Liver (tissue), 9 donors: ENCODE results near the gene TCF21. TPM values are rescaled to one million over a fixed set of nuclear protein-coding genes. Genes with fewer than 3 reads are reported as not detected.

ENCODE experiments used
- DNase-seq: peaks from one replicate; pipeline ENCODE4 v3.0.0-alpha.2; 2017; ENCODE audit warnings: low spot score
- H3K27ac ChIP-seq, 2 donors: one replicate each; pipeline ENCODE4 v1.7.0; 2013; ENCODE audit warnings: inconsistent platforms in 2 of 2, low read length in 2 of 2, control low read depth in 1 of 2, low read depth in 1 of 2, mild to moderate bottlenecking in 1 of 2
- H3K27me3 ChIP-seq, 4 donors: one replicate each; pipeline versions ENCODE4 v1.6.1 to v1.7.0; 2013; ENCODE audit warnings: low read length in 3 of 4, inconsistent platforms in 1 of 4, mild to moderate bottlenecking in 1 of 4, moderate library complexity in 1 of 4; ENCODE audit not compliant: control insufficient read depth in 4 of 4, insufficient read depth in 4 of 4
- H3K36me3 ChIP-seq, 4 donors: one replicate each; pipeline versions ENCODE4 v1.6.1 to v1.7.0; 2013; ENCODE audit warnings: low read length in 3 of 4, mild to moderate bottlenecking in 3 of 4, low read depth in 1 of 4, moderate library complexity in 1 of 4; ENCODE audit not compliant: control insufficient read depth in 4 of 4, insufficient read depth in 3 of 4
- H3K4me1 ChIP-seq, 4 donors: one replicate each; pipeline versions ENCODE4 v1.6.1 to v1.7.0; 2013; ENCODE audit warnings: low read length in 3 of 4, mild to moderate bottlenecking in 3 of 4, moderate library complexity in 1 of 4; ENCODE audit not compliant: control insufficient read depth in 4 of 4, insufficient read depth in 4 of 4
- H3K4me3 ChIP-seq, 3 donors: one replicate each; pipeline versions ENCODE4 v1.6.1 to v1.7.0; 2013; ENCODE audit warnings: low read length in 3 of 3, control low read depth in 1 of 3, low read depth in 1 of 3, mild to moderate bottlenecking in 1 of 3
- H3K9ac ChIP-seq, 2 donors: one replicate each; pipeline ENCODE4 v1.7.0; 2013; ENCODE audit warnings: low read length in 2 of 2, mild to moderate bottlenecking in 2 of 2, moderate library complexity in 2 of 2, control low read depth in 1 of 2, low read depth in 1 of 2
- H3K9me3 ChIP-seq, 4 donors: one replicate each; pipeline versions ENCODE4 v1.6.1 to v1.7.0; 2013; ENCODE audit warnings: low read length in 3 of 4; ENCODE audit not compliant: control insufficient read depth in 4 of 4
- EGR1 ChIP-seq, 2 donors: IDR thresholded peaks; 2 replicates each; pipeline ENCODE4 v1.6.1; 2016 to 2018; ENCODE audit warnings: antibody characterized with exemption in 2 of 2, low read depth in 2 of 2
- FOXA1 ChIP-seq: IDR thresholded peaks from 2 replicates; pipeline ENCODE4 v1.6.1; 2016; ENCODE audit warnings: antibody characterized with exemption
- FOXA2 ChIP-seq: IDR thresholded peaks from 2 replicates; pipeline ENCODE4 v1.6.1; 2016; ENCODE audit warnings: antibody characterized with exemption
- HNF4A ChIP-seq, 2 donors: conservative IDR thresholded peaks; 2 replicates each; pipeline ENCODE4 v1.6.1; 2016; ENCODE audit warnings: antibody characterized with exemption in 2 of 2, mild to moderate bottlenecking in 2 of 2
- HNF4G ChIP-seq: IDR thresholded peaks from 2 replicates; pipeline ENCODE4 v1.6.1; 2016; ENCODE audit warnings: antibody characterized with exemption
- JUND ChIP-seq, 2 donors: IDR thresholded peaks; 2 replicates each; pipeline ENCODE4 v1.6.1; 2016; ENCODE audit warnings: antibody characterized with exemption in 2 of 2
- NR2F2 ChIP-seq: IDR thresholded peaks from 2 replicates; pipeline ENCODE4 v1.6.1; 2016; ENCODE audit warnings: antibody characterized with exemption
- RAD21 ChIP-seq, 2 donors: IDR thresholded peaks; 2 replicates each; pipeline ENCODE4 v1.6.1; 2016; ENCODE audit warnings: antibody characterized with exemption in 2 of 2, mild to moderate bottlenecking in 2 of 2
- RXRA ChIP-seq, 2 donors: IDR thresholded peaks; 2 replicates each; pipeline ENCODE4 v1.6.1; 2017 to 2018; ENCODE audit warnings: antibody characterized with exemption in 2 of 2, mild to moderate bottlenecking in 1 of 2
- SP1 ChIP-seq: IDR thresholded peaks from 2 replicates; pipeline ENCODE4 v1.6.1; 2018; ENCODE audit warnings: antibody characterized with exemption, mild to moderate bottlenecking
- TAF1 ChIP-seq: conservative IDR thresholded peaks from 2 replicates; pipeline ENCODE4 v1.6.1; 2016; ENCODE audit warnings: antibody characterized with exemption, mild to moderate bottlenecking
- YY1 ChIP-seq: IDR thresholded peaks from 2 replicates; pipeline ENCODE4 v1.6.1; 2016; ENCODE audit warnings: antibody characterized with exemption, mild to moderate bottlenecking
- WGBS: extraction: QIAGEN DNeasy Blood & Tissue Kit; methylation state at CpG from one replicate; pipeline ENCODE4 v1.1.7; 2013; 5-methylcytosine and 5-hydroxymethylcytosine counted together
- polyA plus RNA-seq, 2 donors: library from polyadenylated mRNA; stranded (reverse) in 1 of 2; unstranded in 1 of 2; fragments of 200-250 nt in 1 of 2; fragments of >200 nt in 1 of 2; fragmentation: Nextera tagmentation in 1 of 2; extraction: Ambion mirVana in 1 of 2; gene quantifications; one replicate each; pipeline versions ENCODE4 v1.2.1 to v1.2.3, GENCODE V29; 2013 to 2015
- total RNA-seq, 2 donors: library from RNA; depleted of rRNA; stranded (reverse); fragments of >200 nt; gene quantifications; one replicate each; pipeline ENCODE4 v1.2.3, GENCODE V29; 2014
- TF ChIP-seq, protein P1 (sequence below): IDR thresholded peaks from 2 replicates; pipeline ENCODE4 v1.6.1; 2016; ENCODE audit warnings: antibody characterized with exemption
- TF ChIP-seq, protein P2 (sequence below): IDR thresholded peaks from 2 replicates; pipeline ENCODE4 v1.6.1; 2016; ENCODE audit warnings: antibody characterized with exemption, mild to moderate bottlenecking
- TF ChIP-seq, protein P3 (sequence below): IDR thresholded peaks from 2 replicates; pipeline ENCODE4 v1.6.1; 2016; ENCODE audit warnings: antibody characterized with exemption
- TF ChIP-seq, protein P4 (sequence below): IDR thresholded peaks from 2 replicates; pipeline ENCODE4 v1.6.1; 2016; ENCODE audit warnings: antibody characterized with exemption
- TF ChIP-seq, protein P5 (sequence below): fragments of 150-350 bp; IDR thresholded peaks from 2 replicates; pipeline ENCODE4 v1.5.1; 2017; ENCODE audit warnings: improper control_type of control experiment, low read depth, low read length; ENCODE audit not compliant: missing input control
- donor health status: healthy.
- donor health status: healthy.
- donor health status: healthy.
- donor health status: healthy.
- donor health status: healthy.

Gene TCF21
- total and polyA plus RNA-seq, 4 donors: 0.57 to 1.1 (median 0.85) TPM

DNA sequence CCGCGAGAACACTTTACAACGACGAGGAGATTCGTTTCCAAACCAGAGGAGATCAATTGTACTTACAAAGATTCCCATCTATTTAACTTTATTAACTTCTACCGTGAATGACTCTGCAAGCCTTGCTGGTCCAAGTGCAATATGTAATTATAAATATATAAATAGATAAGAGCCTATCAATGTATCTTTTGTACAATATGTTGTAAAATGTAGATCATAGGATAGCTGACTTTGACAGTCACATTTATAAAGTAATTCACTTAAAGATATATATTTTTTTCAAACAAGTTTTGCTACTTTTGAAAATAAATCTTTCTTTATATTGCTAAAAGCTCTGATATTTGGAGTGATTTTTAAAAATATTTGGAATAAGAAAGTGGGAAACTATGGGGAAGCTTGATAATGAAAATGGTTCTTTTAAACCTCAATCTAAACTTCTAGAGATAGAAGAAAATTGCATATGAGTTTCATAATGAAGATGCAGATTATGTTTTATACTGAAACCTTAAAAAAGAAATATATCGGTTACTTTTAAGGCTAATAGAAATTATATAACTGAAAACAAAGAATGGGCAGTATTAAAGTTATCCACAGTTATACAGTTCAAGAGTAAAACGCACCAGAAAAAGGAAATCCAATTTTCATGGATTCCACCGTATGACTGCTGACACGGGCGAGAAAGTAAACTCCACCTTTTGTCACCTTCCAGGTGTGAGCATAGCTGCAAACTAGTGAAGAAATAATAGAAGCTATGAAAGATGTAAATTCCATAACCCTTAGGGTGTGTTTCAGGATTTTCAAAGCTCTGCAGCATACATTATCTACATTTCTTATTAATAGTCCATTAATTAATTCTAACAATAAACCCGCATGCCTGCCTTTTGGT lies 3.3 kb downstream of the TCF21 start:
- no peak for DNase-seq
- peak overlapping the region in 1 of 3 donors; percentile 46 for H3K4me3 ChIP-seq
- H3K27ac ChIP-seq: no peak overlapping the region
- peaks cover 9 to 55% (median 26%) of the 10 kb centered on the region in 4 donors for H3K27me3 ChIP-seq
- no peaks in the 10 kb centered on the region for H3K36me3 ChIP-seq
- no peak overlapping the region for H3K9ac ChIP-seq
- WGBS: 9% methylated on average over 12 of the region's 12 CpGs
- H3K9me3 ChIP-seq: peaks cover 0 to 5% (median 2%) of the 10 kb centered on the region in 4 donors
- TF ChIP-seq FOXA1 (no peak), SP1 (no peak), RAD21 (IDR thresholded peaks at IDR 0.05) (no peak), FOXA2 (no peak), HNF4A (conservative IDR thresholded peaks at IDR 0.05) (no peak), NR2F2 (no peak), JUND (IDR thresholded peaks at IDR 0.05) (no peak), EGR1 (IDR thresholded peaks at IDR 0.05; ENCODE audit: low read depth in 2 of 2) (no peak), RXRA (IDR thresholded peaks at IDR 0.05) (no peak), YY1 (no peak), TAF1 (no peak), HNF4G (no peak)
- TF ChIP-seq, protein P1, sequence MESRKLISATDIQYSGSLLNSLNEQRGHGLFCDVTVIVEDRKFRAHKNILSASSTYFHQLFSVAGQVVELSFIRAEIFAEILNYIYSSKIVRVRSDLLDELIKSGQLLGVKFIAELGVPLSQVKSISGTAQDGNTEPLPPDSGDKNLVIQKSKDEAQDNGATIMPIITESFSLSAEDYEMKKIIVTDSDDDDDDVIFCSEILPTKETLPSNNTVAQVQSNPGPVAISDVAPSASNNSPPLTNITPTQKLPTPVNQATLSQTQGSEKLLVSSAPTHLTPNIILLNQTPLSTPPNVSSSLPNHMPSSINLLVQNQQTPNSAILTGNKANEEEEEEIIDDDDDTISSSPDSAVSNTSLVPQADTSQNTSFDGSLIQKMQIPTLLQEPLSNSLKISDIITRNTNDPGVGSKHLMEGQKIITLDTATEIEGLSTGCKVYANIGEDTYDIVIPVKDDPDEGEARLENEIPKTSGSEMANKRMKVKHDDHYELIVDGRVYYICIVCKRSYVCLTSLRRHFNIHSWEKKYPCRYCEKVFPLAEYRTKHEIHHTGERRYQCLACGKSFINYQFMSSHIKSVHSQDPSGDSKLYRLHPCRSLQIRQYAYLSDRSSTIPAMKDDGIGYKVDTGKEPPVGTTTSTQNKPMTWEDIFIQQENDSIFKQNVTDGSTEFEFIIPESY: no peak
- TF ChIP-seq, protein P2, sequence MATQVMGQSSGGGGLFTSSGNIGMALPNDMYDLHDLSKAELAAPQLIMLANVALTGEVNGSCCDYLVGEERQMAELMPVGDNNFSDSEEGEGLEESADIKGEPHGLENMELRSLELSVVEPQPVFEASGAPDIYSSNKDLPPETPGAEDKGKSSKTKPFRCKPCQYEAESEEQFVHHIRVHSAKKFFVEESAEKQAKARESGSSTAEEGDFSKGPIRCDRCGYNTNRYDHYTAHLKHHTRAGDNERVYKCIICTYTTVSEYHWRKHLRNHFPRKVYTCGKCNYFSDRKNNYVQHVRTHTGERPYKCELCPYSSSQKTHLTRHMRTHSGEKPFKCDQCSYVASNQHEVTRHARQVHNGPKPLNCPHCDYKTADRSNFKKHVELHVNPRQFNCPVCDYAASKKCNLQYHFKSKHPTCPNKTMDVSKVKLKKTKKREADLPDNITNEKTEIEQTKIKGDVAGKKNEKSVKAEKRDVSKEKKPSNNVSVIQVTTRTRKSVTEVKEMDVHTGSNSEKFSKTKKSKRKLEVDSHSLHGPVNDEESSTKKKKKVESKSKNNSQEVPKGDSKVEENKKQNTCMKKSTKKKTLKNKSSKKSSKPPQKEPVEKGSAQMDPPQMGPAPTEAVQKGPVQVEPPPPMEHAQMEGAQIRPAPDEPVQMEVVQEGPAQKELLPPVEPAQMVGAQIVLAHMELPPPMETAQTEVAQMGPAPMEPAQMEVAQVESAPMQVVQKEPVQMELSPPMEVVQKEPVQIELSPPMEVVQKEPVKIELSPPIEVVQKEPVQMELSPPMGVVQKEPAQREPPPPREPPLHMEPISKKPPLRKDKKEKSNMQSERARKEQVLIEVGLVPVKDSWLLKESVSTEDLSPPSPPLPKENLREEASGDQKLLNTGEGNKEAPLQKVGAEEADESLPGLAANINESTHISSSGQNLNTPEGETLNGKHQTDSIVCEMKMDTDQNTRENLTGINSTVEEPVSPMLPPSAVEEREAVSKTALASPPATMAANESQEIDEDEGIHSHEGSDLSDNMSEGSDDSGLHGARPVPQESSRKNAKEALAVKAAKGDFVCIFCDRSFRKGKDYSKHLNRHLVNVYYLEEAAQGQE: no peak
- TF ChIP-seq, protein P3, sequence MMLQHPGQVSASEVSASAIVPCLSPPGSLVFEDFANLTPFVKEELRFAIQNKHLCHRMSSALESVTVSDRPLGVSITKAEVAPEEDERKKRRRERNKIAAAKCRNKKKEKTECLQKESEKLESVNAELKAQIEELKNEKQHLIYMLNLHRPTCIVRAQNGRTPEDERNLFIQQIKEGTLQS: no peak
- TF ChIP-seq, protein P4, sequence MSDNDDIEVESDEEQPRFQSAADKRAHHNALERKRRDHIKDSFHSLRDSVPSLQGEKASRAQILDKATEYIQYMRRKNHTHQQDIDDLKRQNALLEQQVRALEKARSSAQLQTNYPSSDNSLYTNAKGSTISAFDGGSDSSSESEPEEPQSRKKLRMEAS: no peak
- TF ChIP-seq, protein P5, sequence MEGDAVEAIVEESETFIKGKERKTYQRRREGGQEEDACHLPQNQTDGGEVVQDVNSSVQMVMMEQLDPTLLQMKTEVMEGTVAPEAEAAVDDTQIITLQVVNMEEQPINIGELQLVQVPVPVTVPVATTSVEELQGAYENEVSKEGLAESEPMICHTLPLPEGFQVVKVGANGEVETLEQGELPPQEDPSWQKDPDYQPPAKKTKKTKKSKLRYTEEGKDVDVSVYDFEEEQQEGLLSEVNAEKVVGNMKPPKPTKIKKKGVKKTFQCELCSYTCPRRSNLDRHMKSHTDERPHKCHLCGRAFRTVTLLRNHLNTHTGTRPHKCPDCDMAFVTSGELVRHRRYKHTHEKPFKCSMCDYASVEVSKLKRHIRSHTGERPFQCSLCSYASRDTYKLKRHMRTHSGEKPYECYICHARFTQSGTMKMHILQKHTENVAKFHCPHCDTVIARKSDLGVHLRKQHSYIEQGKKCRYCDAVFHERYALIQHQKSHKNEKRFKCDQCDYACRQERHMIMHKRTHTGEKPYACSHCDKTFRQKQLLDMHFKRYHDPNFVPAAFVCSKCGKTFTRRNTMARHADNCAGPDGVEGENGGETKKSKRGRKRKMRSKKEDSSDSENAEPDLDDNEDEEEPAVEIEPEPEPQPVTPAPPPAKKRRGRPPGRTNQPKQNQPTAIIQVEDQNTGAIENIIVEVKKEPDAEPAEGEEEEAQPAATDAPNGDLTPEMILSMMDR: no peak
- H3K4me1 ChIP-seq: peaks cover 4 to 27% (median 9%) of the 10 kb centered on the region in 4 donors
